Measurements from ENCODE around the gene RAD51D.

The RAD51D gene

DNA sequence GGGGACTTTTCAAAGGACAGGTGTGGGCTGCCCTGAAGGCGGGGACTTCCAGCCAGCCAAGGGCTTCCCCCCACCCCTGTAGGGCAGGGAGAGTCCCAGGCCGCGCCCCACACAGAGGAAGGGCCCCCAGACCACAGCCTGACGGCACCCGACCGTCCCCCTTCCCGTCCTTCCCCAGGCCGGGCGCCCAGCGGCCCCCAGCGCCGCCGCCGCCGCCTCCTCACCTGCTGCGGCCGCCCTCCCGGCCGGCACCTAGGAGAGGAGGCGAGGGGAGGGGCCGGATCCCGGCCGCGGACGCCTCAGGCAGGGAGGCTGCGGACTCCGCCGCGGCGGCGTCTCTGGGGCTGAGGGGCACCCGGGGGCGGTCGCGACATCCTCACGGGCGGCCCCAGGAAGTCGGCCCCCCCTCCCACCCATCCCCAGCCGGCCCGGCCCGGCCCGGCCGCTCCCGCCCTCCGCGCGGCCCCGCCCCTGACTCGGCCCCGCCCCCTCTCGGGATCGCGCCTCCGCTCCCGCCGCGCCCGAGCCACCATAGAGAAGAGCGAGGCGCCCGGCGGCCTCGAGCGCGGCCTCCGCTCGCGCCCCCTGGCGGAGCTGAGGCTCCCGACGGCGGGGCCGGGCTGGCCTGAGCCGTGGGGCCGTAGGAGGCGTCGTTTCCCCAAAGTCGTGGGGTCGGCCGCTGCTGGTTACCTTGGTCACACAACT lies 30.6 kb downstream of the RAD51D start:
- DNase-seq: peak; percentile 5

DNA sequence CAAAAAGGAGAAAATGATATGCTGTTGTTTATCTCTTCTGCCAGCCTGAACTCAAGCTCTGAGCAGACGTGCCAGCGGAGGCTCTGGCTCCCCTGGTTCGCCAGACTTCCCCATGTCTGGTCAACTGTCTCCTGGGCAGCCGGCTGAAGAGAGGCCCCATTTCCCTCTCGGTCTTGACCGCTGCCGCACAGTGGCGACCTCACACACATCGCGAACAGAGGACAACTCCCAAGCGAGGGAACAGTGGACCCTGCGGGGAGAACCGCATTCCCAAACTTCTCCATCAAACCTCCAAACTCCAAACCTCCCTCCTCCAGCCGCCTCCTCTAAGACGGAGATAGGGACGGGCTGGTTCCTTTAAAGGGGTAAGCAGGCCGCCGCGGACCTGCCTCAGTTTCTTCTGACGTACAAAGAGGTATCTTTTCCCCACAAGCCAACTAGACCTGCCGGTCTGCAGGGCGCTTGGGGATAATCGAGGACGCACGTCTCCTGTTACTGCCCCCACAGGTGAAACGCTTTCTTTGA lies 31.2 kb downstream of the RAD51D start:
- no peak for DNase-seq

DNA sequence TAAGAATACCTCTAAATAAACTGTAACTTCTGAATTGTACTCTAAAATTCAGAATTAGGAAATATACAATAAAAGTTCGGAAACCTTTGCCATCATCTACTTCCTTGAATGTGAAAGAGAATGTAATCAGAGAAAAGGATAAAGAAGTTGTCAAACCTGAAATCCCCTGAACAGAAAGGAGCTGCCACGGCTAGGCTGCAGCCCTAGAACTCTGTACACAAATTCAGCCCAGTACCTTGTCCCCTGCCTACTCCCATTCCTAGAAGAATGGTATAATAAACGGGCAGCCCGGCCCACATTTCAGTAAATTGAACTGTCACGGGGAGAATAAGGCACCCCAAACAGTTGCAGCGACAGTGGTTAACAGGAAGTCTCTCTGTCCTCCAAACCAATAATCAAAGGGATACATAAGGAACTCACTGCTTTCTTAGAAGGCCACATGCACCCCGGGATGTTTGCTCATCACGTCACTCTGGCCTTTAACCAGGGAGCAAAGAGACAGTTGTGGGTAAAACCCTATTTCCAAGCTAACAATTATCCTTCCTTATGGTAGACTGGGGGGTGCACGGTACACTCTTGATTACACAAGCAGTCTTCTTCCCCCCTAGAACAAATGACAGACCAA lies 31.8 kb downstream of the RAD51D start:
- DNase-seq: no peak

DNA sequence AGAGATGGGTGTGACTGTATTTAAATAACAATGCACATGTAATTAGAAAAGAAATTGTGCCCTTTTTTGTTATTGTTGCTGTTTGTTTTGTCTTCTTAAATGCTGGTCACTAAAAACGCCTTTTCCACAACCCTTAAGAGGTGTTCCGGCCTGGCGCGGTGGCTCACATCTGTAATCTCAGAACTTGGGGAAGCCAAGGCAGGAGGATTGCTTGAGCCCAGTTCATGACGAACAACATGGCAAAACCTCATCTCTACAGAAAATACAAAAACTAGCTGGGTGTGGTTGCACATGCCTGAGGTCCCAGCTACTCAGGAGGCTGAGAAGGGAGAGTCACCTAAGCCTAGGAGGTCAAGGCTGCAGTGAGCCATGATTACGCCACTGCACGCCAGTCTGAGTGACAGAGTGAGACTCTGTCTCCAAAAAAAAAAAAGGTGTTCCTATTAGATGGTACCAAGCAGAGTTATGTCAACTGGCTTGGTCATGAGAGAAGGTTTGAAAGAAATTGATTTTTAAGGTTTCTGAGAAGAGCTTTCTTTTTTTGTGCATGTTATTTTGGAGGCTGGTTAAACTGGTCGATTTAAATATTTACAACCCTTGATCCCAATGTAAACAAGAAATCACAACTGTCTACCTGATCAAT lies 32.6 kb downstream of the RAD51D start:
- DNase-seq: no peak

DNA sequence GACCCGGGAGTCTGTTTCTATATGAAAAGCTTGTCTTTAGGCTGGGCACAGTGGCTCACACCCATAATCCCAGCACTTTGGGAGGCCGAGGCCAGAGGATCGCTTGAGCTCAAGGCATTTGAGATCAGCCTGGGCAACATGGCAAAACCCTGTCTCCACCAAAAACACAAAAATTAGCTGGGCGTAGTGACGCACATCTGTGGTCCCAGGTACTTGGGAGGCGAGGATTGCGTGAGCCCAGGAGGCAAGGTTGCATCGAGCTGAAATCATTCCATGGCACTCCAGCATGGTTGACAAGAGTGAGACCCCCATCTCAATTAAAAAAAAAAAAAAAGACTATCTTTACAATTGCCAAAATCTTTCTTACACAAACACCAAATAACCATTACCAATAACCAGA lies 33.5 kb downstream of the RAD51D start:
- no peak for DNase-seq

DNA sequence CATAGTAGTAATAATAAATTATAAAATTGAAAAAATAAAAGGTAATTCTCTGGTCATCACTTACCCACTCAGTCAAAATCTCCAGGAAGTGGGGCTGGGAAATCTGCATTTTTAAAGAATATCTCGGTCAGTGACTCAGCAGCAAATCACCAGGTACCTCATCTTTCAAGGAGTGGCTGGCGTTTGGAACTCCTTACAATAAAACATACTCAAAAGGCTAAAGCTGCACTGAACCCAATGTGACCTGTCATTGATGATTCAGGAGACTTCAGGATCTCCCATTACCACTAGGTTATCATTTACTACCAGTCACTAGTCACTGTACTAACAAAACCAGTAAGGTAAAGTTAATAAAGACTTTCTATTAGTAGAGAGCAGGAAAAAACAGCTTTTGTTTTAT lies 34.7 kb downstream of the RAD51D start:
- no peak for DNase-seq

DNA sequence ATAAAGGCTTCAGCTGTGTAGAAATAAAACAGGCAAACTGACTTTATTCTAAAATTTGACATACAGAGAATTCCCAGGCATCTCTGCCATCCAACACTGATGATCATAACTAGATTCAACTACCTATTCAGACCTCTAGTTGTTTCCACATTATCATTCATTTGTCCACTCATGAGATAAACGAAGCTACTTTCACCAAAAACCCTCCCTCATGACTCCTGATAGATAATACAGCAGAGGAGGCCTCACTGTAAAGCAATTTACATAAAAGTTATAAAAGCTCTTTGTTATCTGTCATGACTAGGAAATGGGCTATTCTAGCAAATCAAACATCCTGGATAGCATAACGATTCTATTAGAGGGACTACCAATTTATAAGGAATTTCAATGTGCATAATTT lies 36.6 kb downstream of the RAD51D start:
- no peak for DNase-seq

DNA sequence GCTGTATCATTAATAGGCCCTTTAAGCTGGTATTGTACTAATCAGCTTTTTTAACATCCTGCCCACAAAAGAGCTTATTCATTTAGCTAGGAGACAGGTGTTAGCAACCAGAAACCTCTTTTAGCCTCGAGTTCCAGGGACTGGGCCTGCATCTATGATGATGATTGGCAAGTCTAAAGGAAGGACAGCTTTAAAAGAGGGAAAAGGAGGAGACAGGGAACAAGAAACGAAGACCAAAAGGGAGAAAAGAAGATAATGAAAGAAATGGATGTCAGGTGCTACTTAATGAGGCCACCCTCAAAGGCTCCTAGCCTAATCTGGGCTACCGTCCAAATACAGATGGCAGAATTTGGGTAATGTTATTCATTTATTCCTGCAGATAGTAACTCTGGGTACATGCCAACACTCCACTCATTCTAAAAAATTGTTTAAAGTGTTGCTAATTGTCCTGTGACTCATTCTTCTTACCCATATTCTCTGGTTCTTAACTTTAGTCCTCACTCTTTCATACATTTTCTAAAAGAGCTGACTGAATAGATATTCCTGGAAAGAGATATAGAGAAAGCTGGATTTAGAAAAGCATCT lies 37.5 kb downstream of the RAD51D start:
- DNase-seq: no peak

DNA sequence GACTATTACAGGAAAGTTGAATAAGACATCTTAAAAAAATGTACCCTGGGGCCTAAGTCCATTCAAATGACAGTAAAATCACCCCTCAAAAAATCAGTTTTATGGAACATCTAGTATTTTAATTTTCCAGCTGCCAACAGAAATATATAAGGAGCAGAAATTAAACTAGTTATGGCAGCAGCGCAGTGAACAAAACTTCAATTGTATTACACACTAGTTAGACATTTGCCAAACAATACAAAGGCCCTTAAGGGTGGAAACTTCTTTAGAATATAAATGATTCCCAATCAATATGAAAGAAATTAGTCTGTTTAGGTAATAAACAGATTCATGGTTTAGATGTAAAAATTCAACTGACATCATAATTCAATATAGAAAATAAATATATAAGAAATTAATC lies 38.0 kb downstream of the RAD51D start:
- DNase-seq: no peak

DNA sequence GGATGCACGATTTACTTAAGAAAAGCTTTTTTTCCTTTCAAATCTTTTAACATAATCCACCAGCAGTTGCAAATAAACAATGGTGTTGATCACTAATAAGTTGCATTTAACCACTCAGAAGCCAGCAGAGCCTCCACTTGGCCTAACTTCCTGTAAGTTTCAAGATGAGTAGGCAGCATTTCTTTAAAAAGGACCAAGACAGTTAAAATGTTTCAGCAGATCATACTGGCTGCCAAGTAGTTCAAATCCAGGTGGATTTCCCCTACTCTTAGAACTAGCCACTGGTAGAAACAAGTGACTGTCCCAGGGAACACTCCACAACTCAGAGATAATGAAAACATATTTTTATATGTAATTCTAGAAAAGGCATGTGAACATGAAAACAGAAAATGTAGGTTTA lies 39.1 kb downstream of the RAD51D start:
- DNase-seq: no peak

DNA sequence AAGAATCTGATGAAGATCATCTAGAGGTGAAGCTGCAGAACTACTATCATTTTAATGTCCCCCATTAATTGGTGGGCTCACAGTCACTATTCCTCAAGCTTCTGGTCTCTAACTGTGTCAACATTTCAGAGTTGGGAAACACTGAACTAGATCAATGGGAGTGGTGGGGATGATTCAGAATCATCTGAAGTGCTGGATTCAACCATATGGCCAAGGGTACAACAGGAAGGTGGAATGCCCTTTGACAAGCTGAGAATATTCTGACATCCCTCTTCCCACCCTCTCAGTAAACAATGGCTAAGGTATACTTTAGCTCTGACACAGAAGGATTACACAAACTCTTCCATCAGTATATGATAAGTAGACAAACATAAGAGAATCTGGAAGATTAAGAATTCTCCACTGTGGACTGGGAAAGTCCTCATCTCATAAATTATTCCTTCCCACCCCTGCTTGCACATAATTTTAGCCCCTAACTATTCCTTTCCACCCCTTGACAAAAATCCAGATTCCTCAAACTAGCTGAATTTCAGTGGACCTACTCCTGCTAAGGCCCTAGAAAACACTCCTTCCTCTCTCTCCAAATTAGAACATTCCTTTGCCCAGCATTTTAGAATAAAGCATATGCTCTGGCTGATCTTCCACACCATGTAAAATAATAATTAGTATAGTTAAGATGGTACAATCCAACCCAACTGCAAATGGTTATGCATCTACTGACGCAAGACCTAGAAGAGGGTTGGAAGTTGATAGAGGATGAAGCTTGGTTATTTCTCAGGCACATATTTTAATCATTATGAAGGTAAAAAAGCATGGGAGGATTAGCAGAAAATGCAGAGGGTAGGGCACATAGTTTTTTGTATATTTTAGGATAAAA lies 39.9 kb downstream of the RAD51D start:
- DNase-seq: no peak

DNA sequence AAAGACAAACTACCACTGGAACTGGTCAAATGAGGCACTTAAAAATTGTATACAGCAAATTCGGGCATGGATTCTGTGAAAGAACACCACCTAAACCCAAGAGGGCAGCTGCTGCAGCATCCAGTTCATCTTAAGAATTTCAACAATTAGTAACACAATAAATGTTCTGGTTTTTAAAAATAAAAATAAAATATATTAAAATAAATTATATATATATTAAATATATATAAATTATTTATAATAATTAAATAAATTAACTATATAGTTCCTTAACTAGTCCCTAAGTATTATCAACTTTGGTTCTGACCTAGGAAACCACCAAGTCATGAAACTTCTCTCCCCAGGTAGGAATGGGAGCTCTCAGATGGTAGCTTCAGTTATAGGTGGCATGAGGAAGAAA lies 42.8 kb downstream of the RAD51D start:
- DNase-seq: no peak

DNA sequence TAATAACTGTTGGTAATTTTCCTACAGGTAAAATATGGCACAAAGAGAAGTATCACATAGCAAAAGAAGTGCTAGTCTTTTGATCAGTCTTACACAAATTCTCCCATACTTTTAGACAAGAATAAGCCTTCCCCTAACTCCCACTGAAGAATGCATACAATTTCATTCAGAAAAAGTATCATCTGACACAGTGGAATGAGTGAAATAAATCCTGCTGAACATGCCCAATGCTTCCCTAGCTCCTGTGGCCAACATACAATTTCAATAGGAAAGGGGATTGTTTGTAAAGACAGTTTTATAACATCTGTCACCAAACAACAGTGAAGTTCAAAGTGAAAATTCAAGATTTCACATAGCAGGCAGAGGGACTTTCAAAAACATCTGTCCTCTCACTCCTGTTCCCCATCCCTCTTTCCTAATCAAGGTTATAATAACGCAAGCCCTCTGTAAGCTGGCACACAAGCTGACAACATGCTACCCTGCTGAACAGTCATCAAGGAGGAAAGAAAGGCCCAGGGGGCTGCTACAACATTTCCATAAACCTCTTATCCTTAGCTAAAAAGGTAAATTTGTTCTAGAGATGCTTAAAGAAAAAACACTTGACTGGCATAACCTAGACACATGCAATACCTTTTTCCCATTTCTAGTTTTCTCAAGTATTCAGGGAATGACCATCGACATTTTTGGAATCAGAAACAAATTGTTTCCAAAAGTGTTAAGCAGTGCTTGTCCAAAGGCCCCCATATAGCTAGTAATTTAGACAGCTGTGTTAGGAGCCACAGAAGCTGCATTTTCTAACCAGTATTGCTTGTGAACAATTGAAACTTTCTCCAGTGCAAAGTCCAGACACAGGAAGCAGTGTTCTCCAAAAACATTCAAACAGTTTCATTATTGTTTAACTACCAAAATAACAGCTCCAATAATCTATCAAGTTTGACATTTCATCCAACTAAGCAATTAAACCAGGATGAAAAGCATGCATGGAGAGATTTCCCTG lies 44.7 kb downstream of the RAD51D start:
- no peak for DNase-seq

DNA sequence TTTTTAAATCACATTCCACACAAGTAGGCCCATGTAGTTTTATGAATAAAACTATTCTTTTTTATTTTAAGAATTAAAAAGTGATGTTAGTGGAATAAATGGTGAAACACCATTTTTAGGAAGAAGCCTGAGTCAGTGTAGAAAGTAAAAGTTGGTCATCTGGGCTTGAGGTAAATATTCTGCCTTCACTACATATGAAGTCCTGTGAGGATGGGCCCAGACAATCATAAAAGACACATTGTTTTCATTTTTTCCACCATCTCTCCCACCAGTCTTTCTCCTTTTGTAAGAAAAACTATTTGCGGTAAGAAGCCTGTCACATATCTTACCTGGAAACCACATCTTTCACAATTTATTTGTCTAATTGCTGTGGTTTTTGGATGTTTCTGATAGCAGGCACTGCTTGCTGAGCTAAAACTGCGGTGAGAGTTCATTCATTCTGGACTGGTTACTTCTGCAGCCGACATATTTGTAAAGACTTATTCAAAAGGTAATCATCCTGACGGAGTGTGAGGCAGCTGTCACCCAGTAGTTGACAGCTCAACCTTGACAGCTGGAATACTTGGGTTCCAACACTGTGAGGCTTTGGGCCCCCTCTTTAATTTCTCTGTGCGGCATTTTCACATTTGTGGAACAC lies 45.6 kb downstream of the RAD51D start:
- no peak for DNase-seq

DNA sequence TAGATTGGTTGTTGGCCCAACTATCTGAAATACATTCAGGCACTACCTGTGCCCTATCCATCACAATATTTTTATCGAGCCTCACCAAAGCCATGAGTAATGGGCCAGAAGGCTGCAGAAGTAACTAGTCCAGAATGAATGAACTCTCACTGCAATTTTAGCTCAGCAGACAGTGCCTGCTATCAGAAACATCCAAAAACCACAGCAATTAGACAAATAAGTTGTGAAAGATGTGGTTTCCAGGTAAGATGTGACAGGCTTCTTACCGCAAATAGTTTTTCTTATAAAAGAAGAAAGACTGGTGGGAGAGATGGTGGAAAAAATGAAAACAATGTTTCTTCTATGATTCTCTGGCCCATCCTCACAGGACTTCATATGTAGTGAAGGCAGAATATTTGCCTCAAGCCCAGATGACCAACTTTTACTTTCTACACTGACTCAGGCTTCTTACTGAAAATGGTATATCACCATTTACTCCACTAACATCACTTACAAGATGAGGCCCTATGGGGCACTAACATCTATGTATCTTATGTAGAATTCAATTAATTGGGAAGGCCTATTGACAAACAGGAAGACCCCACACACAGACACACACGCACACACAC lies 46.4 kb downstream of the RAD51D start:
- no peak for DNase-seq

DNA sequence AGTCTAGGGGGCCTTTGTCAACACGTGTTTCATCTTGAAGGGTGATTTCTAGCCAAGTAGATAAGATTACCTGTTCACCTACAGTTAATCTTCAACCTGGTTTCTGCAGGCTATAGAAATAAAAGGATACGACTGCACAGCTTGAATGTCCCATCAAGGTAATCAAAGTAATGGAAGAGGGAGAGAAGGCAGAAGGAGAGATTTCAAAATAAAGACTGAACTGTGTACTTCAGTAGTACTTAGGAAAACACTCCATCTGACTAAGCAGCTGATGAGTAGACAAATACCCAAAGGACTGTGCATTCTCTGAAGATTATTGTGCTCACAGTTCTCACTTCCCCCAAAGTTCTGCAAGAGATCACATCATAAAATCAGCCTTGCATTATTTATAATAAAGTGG lies 50.3 kb downstream of the RAD51D start:
- DNase-seq: no peak

DNA sequence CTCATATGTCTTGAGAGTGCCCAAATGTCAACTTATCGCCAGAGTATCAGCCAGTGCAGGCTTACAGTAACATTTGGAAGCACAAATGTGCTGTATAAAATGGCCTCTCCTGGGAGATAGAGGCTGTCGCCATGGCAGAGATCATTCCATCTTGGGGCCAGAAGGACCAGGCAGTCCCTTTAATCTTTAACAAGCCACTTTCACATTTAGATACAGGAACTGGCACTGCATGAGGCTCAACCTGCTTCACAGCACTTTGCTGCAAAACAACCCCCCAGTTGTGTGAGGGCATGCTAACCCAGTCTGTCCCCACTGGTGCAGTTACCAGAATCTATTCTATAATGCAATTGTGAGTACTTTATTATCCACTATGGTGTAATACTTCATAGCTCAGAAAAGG lies 51.4 kb downstream of the RAD51D start:
- DNase-seq: no peak

DNA sequence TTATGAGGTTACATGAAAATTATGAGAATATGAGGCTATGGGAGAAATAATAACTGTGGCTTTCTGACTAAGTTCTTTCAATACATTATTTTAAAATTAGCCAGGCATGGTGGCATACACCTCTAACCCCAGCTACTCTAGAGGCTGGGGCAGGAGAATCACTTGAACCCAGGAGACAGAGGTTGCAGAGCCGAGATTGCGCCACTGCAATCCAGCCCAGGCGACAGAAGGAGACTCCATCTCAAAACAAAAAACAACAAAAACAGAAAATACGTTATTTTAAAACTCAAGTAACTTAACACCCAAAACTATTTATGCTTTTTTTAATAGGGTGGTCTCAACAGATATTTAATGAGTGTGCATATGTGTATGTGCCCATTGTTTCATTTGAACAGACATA lies 53.8 kb downstream of the RAD51D start:
- DNase-seq: no peak

DNA sequence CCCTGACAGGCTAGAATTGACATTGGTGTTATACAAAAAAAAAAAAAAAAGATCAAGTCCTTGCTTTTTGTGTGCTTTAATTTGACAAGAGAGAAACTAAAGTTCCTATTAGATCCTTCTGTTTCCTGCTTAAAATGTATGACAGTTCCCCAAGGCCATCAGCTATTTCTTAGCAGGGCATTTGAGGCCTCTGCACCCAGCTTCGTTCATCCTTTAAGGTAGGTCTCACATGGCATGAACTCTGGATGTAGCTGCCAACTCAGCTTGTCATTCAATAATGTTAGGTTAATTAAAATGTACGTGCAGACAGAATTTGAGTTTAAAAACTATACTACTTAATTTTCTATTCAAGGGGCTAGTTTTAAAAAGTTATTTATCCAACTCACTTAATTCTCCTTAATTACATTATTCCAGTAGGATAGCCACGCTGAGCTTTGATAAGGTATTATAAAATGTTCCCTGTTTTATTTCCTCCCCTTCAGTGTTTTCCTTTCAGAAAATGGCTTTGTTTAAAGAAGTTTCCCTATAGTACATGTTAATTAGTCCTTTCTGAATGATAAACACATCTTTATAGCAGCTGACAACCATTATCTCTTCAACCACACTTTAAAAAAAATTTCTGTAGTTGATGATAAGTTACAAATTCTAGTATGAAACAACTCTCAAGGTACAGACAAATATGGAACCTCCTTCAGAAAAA lies 55.0 kb downstream of the RAD51D start:
- no peak for DNase-seq

Data from NCI-H187 treated with DMSO at 0.1 percent for 48 hours (cell line).